ENCODE data around the gene SLC6A1. TPM values are rescaled to one million over a fixed set of nuclear protein-coding genes. Genes with fewer than 3 reads are reported as not detected.

SLC6A1 gene
- total RNA-seq, 1 donor from 2014 or later: not detected

GRCh38 chr3:10970306-10970960 is 22.1 kb upstream of the SLC6A1 start:
- DNase-seq (ENCODE audit: low read depth): no peak

- DNase-seq (ENCODE audit: low read depth): no peak
Measured at GRCh38 chr3:10972072-10972782, 20.3 kb upstream of the SLC6A1 start.

DNA sequence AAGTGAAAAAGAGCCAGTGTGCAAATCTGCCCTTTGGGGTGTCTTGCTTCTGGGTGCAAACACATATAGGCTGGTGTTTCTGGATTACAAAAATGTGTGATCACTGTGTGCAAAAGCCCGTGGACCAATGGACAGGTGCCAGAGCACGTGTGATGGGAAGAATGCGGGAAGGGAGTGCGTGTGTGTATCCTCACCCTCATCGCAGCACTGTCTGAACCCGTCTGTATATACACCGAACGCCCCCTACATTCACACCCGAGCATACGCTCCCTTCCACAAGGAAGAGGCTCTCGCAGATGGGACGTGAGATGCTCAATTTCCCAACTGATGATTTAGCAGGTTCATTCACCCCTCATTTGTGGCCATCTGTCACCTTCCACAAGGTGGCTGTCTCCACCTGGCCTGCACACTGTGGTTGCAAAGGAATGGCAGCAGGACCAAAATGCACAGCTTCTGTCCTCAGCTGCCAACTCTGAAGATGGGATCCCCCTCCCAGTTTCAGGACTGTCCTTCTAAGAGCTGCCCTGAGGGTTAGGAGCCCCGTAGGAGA is 19.4 kb upstream of the SLC6A1 start:
- DNase-seq (ENCODE audit: low read depth): no peak

GRCh38 chr3:10974131-10974530 is 18.4 kb upstream of the SLC6A1 start:
- no peak for DNase-seq (ENCODE audit: low read depth)

DNA sequence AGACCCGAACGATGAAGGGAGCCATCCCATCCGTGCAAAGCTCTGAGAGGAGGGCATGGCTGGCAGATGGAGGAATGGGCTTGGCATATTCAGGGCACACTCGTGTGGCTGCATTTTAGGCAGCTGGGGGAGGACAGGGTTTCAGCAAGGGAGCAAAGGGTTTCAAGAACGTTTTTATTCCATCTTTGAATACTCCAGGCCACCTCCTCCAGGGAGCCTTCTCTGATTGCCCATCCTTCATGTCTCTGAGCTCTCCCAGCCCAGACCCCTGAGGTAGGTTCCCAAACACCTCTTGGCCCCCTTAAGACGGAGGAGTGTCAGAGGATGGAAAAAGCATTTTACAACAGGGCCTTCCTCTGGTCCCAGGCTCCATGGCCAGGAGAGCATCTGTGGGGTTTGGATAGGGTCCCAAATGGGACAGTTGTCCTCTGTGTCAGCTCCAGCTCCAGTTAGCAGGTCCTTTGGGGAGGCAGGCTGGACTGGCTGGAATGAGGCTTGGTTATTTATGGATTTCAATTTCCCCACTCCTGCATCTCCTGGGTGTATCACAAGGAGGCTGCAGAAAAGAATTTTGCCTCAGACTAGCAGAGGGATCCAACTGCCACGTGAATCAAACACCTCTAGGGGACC is 17.7 kb upstream of the SLC6A1 start:
- no peak for DNase-seq (ENCODE audit: low read depth)

GRCh38 chr3:10975695-10976234 is 16.8 kb upstream of the SLC6A1 start:
- no peak for DNase-seq (ENCODE audit: low read depth)

DNA sequence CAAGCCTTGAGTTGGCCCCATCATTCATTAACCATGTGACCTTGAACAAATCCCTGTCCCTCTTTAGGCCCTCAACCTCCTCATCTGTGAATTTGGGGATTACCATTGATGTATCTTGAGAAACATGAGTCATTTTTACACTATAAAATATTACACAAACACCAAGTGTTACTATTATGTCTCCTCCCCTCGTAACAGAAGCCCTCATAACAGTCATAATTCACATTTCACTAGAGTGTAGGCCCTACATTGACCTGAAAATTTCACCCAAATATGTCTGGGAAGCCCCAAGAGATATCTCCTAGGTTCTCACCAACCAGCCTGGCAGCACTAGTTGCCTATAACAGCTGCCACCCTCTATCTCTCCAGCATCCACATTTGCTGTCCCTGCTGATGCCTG is 15.8 kb upstream of the SLC6A1 start:
- no peak for DNase-seq (ENCODE audit: low read depth)

DNA sequence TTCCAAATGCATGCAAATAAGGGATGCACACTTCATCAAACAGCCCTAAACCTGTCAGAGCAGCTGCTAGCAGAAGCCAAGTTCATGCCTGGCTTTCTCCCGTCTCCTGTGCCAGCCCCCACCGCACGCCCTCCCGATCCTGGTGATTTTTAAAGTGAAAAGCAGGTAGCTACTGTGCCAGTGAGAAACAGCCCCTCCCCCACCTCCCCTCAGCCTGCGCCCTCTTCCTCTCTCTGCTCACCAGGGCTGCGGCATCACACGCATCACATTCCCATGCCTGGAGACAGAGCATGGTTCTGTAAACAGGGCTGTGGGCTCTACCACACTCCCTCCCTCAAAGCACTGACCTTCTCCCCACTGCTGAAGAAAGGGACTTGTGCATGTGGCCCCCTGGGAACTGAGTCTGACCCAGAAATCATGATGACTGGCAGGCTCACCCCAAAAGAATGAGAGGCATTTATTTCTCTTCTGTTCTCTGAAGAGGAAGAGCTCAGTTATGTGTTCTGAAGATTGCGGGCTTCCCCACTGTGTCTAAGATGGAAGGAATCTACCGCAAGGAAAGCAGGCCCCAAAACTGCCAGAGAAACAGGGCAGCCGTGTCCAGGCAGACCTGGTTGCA is 14.5 kb upstream of the SLC6A1 start:
- DNase-seq (ENCODE audit: low read depth): no peak

DNA sequence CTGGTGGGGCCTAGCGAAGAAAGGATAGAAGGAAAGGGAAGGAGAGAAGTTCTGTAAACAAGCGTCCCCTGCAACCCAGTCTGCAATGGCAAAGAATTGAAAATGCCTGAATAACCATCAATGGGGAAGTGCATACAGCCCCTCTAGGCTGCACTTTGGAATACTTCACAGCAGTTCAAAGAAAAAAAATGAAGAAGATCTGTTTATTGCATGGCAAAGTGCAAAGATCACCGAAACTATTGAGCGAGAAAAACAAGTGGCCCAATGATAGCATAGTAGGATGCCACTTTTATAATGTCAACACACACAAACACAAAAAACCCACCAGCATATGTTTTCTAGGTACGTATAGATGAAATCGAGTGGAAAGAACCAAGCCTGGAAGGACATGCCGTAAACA is 13.6 kb upstream of the SLC6A1 start:
- DNase-seq (ENCODE audit: low read depth): no peak

DNA sequence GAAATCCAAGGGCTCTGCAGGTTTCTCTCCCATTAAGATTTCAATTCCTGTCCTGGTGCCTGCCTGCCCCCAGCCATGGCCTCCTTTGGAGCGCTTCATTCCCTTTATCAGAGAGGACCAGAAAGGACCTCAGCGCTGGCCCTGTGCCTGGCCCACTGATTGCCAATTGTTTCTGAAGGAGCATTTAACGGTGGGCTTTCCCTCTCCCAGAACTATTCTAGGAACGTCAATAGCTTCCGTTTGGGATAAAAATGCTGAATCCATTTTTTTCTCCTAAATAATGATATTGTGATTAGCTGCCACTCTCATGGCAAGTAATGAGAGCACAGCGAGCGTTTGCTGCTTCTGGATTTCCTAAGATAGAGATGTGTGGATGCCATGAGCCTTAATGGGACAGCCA is 12.2 kb upstream of the SLC6A1 start:
- DNase-seq (ENCODE audit: low read depth): no peak

DNA sequence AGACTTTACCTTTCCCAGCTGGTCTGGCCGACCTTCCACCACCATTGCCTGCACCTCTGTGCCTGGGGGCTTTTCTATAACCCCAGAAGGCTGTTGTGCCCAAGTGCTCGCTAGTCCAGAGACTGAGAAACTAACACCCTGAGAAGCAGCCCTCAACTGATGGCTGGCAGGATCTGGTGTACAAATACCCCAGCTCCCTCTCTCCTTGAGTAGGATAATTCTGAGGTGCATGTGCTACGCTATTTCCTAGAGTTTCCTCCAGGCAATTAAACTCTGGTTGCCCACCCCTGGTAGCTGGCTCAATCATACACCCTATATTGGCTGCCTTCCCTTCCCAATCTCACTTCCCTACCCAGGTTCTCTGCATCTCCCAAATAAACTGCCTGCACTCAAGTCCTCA is 11.5 kb upstream of the SLC6A1 start:
- DNase-seq (ENCODE audit: low read depth): no peak

- DNase-seq (ENCODE audit: low read depth): no peak
Measured at GRCh38 chr3:10981961-10982360, 10.6 kb upstream of the SLC6A1 start.

DNA sequence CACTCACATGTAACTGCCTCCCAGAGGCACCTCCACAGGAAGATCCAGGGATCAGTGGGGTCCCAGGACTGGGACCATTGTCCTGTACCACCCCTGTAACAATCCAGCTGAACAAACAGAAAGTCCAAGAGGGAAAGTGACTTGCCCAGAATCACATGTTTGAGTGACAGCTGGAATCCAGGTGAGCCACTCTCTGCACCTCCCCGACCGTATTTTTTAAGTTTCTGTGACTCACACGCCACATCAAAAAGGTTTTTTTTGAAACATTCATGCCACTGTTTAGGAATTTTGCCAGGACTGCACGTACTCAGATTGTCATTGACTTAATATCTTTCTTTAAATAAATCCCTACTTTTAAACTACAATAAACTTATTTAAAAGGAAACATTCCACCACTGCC is 9.8 kb upstream of the SLC6A1 start:
- DNase-seq (ENCODE audit: low read depth): peak; percentile 17

- peak; percentile 31 for DNase-seq (ENCODE audit: low read depth)
Measured at GRCh38 chr3:10983219-10983916, 9.2 kb upstream of the SLC6A1 start.

DNA sequence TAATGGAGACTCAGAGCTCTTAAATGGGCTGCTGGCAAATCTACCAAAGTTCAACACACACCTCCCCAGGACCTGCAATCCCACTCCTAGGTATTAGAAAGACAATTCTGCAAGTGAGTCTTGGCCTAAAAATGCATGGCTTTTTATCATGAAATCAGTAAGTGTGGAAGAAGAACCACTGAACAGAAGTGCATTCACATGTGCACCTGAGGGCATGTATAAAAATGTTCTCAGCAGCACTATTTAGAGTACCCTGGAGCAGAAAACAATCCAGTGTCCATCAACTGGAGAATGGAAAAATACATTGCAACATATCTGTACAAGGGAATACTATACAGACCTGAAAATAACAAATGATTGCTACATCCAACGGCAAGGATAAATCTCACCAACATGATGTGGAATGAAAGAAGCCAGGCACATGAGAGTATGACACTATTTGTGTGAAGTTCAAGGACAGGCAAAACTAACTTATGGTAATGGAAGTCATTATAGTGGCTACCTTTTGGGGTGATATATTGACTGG is 8.1 kb upstream of the SLC6A1 start:
- DNase-seq (ENCODE audit: low read depth): no peak

- DNase-seq (ENCODE audit: low read depth): no peak
Measured at GRCh38 chr3:10985181-10985580, 7.4 kb upstream of the SLC6A1 start.

- no peak for DNase-seq (ENCODE audit: low read depth)
Measured at GRCh38 chr3:10986592-10986991, 6.0 kb upstream of the SLC6A1 start.

DNA sequence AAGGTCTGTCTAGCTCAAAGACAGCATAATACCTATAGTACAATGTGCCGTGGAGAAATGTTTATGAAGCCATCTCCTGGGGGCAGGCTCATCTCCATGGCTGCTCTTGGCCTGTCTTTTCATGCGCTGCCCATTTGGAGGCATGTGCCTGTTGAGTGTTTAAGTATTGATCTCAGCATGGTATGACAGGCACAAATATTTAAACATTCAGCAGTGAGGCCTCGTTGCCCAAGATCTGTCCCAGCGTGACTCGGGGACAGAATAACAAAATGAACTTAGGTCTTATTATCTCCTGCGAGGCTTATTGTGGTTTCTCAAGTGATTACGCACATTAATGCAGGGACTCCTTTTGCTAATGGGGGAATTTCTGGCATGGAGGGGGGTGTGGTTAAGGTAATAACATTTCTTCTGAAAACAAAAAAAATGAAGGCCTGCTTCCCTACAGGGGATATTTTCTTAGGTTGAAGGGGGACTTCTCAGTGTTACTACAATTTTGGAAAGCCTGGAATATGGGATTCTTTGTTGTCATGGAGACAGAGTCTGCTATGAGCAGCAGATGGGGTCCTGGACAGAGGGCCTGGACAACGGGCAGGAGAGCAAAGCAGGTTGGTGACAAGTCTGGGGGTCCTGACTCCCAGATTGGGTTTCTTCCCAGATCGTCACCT is 4.4 kb upstream of the SLC6A1 start:
- no peak for DNase-seq (ENCODE audit: low read depth)

DNA sequence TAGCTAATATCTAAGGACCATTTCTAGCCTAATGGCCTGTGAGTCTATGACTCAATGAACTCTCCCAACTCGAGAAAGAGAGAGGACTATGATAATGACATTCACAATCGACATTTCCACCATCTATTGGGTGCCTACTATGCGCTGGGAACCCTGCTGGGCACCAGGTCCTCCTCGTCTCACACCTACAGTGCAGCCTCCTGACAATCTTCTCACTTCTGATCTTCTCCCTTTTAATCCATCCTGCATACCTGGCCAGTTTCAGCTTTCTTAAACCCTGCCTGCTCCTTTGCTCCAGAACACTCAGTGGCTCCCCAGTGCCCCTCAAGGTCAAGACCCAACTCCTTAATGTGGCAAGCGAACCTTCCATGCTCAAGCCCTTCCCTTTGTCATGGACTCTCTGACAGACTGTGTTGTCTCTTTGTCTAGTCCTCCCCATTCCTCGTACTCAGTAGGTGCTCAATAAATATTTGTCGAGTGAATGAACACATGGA is 3.5 kb upstream of the SLC6A1 start:
- DNase-seq (ENCODE audit: low read depth): no peak

DNA sequence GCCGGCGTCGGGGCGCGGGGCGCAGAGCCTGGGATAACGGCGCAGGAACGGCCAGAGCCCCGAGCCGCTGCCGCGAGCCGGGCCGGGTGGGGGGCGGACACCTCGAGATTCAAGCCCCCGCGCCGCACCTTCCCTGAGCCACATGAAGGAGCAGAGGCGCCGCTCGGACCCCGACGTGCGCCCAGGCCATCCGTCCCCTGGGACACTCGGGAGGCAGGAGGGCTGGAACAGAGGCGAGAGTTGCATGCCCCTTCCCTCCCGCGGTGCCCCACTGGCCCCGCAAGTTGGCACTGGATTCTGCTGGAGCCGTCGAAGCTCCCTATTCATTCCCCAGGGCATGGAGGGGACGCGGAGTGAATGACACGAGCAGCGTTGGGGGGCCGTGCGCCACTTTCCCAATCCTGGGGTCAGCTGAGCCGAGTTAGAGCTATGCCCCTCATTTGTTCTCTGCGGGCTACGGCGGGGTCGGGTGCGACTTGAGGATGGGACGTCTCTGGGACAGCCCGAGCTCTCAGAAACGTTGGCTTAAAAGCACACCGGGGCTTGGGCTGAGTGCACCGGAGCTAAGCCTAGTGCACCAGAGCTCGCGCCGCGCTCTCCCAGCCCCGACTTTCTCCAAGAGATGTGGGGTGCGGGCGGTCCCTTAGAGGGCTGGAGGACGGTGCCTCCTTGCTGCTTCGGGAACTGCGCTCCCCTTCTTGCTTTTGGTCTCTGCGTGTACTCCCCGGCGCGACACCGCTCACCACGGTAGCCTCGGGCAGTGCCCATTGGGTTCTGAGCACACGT is 588 bp downstream of the SLC6A1 start:
- no peak for DNase-seq (ENCODE audit: low read depth)
